Measurements from ENCODE around the gene SRGAP2B. TPM values are rescaled to one million over a fixed set of nuclear protein-coding genes. Genes with fewer than 3 reads are reported as not detected.
"Not testable (repeated sequence)": the region's sequence is repeated elsewhere in the genome, so short reads cannot be mapped to it uniquely, and the experiment has no call there.

Gene SRGAP2B
- total RNA-seq, result 43.2 and 48.0 TPM in 2 replicates

DNA sequence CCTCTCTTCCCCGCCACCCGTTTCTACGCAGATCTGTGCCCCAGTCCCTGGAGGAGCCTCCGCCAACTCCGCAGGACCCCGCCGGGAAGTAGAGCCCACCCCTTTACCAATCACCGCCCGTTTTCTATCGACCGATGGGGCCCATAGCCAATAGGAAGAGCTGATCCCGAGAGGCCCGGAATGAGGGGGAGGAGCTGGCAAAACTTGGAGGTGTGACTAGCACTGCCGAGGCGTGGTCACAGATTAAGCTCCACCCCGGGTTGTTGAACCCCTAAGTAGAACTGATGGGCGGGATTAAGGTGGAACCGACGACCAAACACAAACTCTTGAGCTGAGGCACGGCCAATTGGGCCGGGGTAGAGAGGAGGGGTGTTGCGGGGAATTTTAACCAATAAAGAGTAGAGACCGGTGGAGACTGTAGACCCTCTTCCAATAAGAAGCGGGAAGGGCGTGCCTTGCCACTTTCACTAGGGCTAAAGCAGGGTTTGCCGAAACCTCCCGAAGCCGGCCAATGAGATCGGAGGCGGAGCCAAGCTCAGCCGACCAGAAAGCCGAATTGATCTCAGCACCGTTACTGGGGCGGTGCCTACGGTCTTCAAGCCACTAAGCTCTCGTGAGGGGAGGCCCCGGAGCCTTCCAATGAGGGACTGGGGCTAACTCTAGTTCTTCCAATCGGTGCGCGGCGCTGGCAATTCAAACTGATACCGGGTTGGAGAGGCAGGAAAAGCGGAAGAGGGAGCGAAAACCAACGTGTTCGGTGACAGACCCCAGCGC lies at the start of gene SRGAP2B, which contains the start of gene FAM72D:
SRGAP2B (minus strand) TSS at position 45 of the 774 bp plus-strand sequence. CDS start 2,427 bp downstream, outside the sequence.
FAM72D (plus strand) TSS at position 691 of the 774 bp plus-strand sequence. CDS start 874 bp downstream, outside the sequence.
- intact Hi-C loops (cut with micrococcal nuclease), result not testable (repeated sequence)

DNA sequence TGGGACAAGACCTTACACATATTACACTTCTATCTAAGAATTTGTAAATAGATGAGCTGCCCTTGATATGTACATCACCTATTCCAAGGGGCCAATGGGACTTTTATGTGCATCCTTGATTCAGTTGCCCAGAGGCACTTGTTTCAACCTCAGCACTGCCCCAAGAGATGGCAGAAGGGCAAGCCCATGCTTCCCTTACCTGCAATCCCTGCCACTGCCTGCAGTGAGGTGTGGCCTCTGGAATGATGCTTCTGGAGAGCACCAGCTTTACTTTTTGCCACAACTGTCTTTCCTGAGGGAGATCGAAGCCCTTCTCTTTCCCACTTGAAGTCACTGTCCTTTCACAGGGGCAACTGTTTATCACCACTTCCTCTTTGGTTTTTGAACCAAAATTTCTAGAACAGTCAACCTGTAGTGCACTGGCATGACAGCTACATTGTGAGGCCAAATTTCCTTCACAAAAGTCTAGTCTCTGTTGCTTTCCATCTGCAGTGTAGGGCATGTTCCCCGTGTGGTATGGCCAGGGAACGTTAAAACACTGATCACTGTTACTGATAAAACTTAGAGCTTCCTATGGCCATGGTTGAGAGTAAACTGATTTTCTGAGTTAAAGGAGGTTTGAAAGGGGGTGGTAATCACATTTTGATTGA lies 49.3 kb upstream of the SRGAP2B start:
- intact Hi-C loops (cut with micrococcal nuclease), result not testable (repeated sequence)

- intact Hi-C loops (cut with micrococcal nuclease), result not testable (repeated sequence)
Measured at GRCh38 chr1:145140549-145140948, 45.4 kb upstream of the SRGAP2B start.

GRCh38 chr1:145134476-145134875 lies 39.3 kb upstream of the SRGAP2B start:
- intact Hi-C loops (cut with micrococcal nuclease), result not testable (repeated sequence)

DNA sequence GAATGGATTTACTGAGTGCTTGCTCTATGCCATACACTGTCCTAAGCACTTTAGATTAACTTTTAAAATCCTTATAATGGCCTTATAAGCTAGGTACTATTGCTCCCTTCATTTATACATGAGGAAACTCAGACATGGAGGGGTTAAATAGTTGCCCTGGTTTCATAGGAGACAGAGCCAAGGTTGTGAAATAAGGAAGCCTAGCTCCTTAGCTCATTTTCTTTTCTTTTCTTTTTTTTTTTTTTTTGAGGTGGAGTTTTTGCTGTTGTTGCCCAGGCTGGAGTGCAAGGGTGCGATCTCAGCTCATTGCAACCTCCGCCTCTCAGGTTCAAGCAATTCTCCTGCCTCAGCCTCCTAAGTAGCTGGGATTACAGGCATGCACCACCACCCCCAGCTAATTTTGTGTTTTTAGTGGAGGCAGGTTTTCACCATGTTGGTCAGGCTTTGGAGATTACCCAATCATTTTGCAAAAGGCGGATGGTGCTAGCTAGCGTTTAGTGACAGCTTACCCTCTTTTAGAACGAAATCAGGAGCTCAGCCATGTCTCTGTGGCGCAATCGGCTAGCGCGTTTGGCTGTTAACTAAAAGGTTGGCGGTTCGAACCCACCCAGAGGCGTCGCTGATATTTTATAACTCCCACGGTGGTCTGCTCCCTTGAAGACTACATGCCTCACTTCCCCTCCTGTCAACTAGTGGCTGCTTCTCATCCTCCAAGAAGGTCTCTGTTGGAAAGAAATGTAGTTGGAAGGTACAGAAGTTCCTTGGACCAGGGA lies 33.8 kb upstream of the SRGAP2B start:
- intact Hi-C loops (cut with micrococcal nuclease), result not testable (repeated sequence)

- intact Hi-C loops (cut with micrococcal nuclease), result not testable (repeated sequence)
Measured at GRCh38 chr1:145127144-145127543, 32.0 kb upstream of the SRGAP2B start.

DNA sequence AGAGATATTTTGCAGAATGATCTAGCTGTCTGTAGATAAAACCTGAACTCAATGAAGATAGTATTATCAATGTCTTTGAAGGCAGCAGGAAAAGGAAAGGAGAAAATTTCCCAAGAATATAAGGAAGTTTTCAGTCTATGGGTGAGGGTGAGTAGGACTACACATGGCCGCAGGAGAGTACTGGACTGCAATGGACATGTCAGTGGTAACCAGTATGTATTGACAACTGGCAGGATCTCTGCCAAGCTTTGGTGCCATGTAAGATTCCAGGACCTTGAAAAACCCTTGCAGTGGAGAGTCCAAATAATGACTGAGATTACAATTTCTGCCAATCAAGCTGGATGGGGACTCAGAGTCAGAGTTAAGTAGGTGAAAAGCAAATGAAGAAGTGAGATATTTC lies 30.0 kb upstream of the SRGAP2B start:
- intact Hi-C loops (cut with micrococcal nuclease), result not testable (repeated sequence)

GRCh38 chr1:145123992-145124641 lies 29.0 kb upstream of the SRGAP2B start:
- intact Hi-C loops (cut with micrococcal nuclease), result not testable (repeated sequence)

DNA sequence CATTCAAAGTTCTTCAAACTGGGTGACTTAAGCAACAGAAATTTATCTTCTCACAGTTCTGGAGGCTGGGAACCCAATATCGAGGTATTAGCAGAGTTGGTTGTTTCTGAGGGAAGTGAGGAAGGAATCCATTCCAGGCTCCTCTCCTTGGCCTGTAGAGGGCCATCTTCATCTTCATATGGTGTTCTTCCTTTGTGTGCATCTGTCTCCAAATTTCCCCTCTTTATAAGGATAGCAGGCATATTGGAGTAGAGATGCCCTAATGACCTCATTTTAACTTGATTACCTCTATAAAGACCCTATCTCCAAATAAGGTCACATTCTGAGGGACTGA lies 27.9 kb upstream of the SRGAP2B start:
- intact Hi-C loops (cut with micrococcal nuclease), result not testable (repeated sequence)

- intact Hi-C loops (cut with micrococcal nuclease), result not testable (repeated sequence)
Measured at GRCh38 chr1:145122344-145123061, 27.4 kb upstream of the SRGAP2B start.

- intact Hi-C loops (cut with micrococcal nuclease), result not testable (repeated sequence)
Measured at GRCh38 chr1:145119842-145120241, 24.7 kb upstream of the SRGAP2B start.

GRCh38 chr1:145115587-145116493 lies 20.7 kb upstream of the SRGAP2B start:
- intact Hi-C loops (cut with micrococcal nuclease), result not testable (repeated sequence)

GRCh38 chr1:145114560-145115057 lies 19.5 kb upstream of the SRGAP2B start:
- intact Hi-C loops (cut with micrococcal nuclease), result not testable (repeated sequence)

DNA sequence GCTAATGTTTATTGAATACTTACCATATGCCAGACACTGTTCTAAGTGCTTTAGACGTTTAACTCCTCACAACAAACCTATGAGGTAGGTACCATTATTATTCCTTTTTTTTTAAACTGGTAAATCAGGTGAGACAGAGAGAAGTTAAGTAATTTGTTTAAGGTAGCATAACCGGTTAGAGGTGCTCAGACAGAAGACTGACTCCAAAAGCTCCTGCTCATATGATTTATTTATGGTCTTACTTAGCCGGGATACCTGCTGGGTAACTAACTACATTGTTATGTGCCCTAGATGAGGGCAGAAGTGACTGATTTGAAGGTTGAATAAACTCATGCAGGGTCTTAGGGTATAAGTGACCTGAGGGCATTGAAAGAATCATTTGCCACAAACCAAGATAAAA lies 17.6 kb upstream of the SRGAP2B start:
- intact Hi-C loops (cut with micrococcal nuclease), result not testable (repeated sequence)

GRCh38 chr1:145111674-145112073 lies 16.5 kb upstream of the SRGAP2B start:
- intact Hi-C loops (cut with micrococcal nuclease), result not testable (repeated sequence)

DNA sequence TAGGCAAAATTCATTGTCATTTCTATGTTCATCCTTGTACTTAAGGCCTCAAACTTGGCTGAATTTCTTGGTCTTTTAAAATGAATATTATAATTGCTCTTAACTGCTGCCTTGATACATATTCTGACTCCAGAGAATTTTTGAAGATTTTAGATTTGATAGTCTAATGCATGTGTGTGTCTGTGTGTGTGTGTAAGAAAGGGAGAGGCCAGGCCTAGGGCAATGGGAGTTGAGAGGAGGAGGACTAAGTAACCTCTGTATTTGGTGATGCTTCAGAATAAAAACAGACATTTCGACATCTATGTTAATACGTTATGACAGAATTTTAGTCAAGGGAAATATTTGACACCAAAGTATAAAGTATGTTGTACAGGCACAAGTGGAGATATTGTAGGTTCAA lies 8.2 kb upstream of the SRGAP2B start:
- intact Hi-C loops (cut with micrococcal nuclease), result not testable (repeated sequence)

GRCh38 chr1:145101725-145102124 lies 6.6 kb upstream of the SRGAP2B start:
- intact Hi-C loops (cut with micrococcal nuclease), result not testable (repeated sequence)

DNA sequence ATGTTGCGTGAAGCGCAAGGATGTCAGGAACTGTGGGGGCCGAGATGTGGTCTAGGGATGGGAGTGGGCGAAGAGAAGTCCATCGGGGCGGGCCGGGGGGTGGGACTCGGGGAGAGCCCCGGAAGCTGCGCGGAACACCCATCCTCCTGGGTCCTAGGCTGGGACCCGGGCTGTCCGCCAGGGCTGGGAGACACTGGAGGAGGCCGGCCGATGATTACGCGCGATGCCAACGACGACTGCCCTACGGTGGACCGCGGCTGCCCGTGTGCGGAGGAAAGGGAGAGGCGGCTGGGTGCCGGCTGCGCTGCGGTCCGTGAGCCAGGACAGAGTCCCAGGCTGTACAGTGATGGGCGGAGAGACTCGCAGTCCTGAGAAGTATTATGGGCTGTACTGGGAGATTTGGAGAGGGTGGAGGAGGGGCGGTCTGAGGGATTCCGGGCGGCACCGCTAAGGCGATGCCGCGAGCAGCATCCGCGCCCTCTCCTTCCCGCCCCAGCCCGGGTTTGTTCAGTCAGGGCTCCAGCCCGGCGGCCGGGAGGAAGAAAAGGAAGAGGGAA lies 395 bp downstream of the SRGAP2B start:
- intact Hi-C loops (cut with micrococcal nuclease), result not testable (repeated sequence)

DNA sequence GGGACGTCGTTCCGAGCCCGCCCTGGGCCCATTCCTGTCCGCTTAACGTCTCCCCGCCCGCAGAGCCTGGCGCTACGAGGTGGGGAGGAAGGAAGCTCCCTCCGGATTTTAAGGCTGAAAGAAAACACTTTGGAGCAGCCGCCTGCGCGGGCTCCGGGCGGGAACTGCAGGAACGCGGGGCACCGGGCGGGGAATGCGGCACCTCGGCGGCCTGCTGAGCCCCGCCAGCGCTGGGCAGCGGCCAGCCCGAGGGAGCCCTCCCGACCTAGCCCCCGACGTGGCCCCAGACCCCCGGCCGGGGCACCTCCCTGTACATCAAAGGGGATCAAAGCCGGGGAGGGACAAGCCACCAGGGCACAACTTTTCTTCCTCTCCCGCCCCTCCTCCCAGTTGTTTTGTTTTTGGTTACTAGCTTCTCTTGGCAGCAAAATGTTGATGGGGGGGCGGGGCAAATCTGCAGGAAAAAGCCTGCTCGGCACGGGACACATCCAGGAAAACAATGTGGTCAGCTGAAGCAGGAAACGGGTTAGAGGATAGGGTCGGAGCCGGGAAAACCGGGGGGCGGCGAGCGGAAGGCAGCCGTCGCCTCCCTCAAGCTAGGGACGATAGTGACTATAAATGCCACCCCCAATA lies 1.5 kb downstream of the SRGAP2B start:
- intact Hi-C loops (cut with micrococcal nuclease), result not testable (repeated sequence)

Measured in T-helper 1 cell treated with Interleukin-12 subunit alpha and Interleukin-12 subunit beta and Interleukin-4 antibody, amounts not matched to agents 30 ng/mL and 1 ng/mL, for 36 hours (primary cell).